ENCODE results near the gene RSPH3. TPM values are rescaled to one million over a fixed set of nuclear protein-coding genes. Genes with fewer than 3 reads are reported as not detected.

Gene RSPH3, protein sequence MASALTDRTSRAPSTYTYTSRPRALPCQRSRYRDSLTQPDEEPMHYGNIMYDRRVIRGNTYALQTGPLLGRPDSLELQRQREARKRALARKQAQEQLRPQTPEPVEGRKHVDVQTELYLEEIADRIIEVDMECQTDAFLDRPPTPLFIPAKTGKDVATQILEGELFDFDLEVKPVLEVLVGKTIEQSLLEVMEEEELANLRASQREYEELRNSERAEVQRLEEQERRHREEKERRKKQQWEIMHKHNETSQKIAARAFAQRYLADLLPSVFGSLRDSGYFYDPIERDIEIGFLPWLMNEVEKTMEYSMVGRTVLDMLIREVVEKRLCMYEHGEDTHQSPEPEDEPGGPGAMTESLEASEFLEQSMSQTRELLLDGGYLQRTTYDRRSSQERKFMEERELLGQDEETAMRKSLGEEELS
- polyA plus RNA-seq (2011; rRNA removed) (1.6 and 2.0 TPM in 2 replicates), polyA minus RNA-seq (2011; rRNA and poly(A)+ RNA removed) (1.9 and 4.3 TPM in 2 replicates)

DNA sequence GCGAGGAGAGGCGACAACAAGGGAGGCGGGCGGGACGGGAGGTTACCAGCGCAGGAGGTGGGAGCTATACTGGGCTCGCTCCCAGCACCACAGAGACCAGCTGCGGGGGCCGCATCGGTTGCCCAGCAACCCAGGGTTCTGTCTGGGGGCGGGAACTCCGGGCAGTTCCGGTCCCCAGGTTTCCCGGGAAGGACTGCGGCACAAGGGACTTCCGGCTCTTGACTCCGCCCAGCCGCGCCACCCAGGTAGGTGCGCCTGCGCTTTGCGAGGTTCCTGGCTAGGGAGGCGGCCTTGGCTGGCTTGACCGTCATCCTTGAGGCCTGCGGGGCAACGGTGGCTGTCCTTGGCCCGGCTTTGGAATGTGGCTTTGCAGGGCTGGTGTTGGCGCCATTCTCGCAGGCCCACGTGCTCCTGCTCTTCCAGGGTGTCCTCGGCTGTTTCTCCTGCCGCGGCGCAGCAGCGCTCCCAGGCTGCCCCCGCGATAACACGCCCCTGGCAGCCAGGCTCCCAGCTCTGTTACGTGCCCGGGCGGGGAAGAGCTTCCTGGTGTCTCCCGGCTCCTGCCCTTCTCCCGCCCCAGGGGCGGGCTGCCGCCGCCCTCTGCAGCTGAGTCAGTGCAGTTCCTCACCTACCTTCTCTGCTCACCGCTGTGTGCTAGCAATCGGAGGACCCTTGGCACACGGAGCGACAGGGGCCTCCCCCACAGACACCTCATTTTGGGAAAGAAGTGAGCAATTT is at the start of gene RSPH3:
Gene RSPH3 (minus strand): TSS at position 537 of the 738 bp plus-strand sequence. CDS start 652 bp downstream, outside the sequence.
- Histone ChIP-seq H3K4me3 (ENCODE audit: low read depth, low read length) (peak within 1 kb of the TSS; percentile 95), H3K27me3 (ENCODE audit: control insufficient read depth, insufficient read depth, low read length) (no peaks in the 10 kb centered on the region), H3K9me3 (ENCODE audit: control insufficient read depth, insufficient read depth, low read length) (peaks cover 10% of the 10 kb centered on the region; the same call in 1 of the 2 replicates), H3K27ac (ENCODE audit: low read depth, low read length) (peak within 1 kb of the TSS; percentile 82)
- ChIA-PET POLR2A (interaction anchor here (1.3 kb wide), 1 partner anchor 130 kb away, joined by 3 read pairs; no protein-coding TSS in a partner anchor), CTCF (interaction anchor here (0.6 to 2.4 kb wide), 9 partner anchors 9 to 207 kb away, joined by 3 to 9 read pairs (median 4); no protein-coding TSS in a partner anchor)
- peak; percentile 72 for DNase-seq (ENCODE audit: low read depth, low spot score)
- no peak for TF ChIP-seq CTCF (IDR thresholded peaks at IDR 0.05; ENCODE audit: low read depth, low read length)

- DNase-seq (ENCODE audit: low read depth, low spot score): no peak
- Histone ChIP-seq H3K4me3 (ENCODE audit: low read depth, low read length) (no peak overlapping the region), H3K9me3 (ENCODE audit: control insufficient read depth, insufficient read depth, low read length) (no peaks in the 10 kb centered on the region), H3K27me3 (ENCODE audit: control insufficient read depth, insufficient read depth, low read length) (no peaks in the 10 kb centered on the region), H3K27ac (ENCODE audit: low read depth, low read length) (no peak overlapping the region)
- POLR2A ChIA-PET: no interaction called here
- no peak for TF ChIP-seq CTCF (IDR thresholded peaks at IDR 0.05; ENCODE audit: low read depth, low read length)
- CTCF ChIA-PET: no interaction called here
These were observed 48.1 kb upstream of the RSPH3 start for GRCh38 chr6:159047891-159048685.

DNA sequence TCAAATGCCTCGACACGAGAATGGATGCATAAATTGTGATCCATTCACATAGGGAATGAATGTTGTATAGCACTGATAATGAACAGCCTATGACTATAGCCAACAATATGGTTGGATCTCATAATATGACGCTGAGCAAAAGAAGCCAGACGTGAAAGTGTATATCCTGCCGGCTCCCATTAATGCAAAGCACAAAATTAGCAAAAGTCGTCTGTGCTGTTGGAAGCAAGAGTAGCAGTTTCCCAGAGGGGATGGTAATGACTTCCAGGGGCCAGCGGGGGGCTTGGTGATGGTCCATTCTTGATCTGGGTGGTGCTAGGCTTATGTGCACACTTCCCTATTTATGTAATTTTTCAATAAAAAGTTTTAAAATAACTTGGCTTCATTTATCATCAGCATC is 45.8 kb upstream of the RSPH3 start:
- POLR2A ChIA-PET: no interaction called here
- no peak for TF ChIP-seq CTCF (IDR thresholded peaks at IDR 0.05; ENCODE audit: low read depth, low read length)
- CTCF ChIA-PET: interaction anchor here (2.7 kb wide), 1 partner anchor 59 kb away, joined by 19 read pairs; no protein-coding TSS in a partner anchor
- H3K4me3 ChIP-seq (ENCODE audit: low read depth, low read length): no peak overlapping the region
- no peak for DNase-seq (ENCODE audit: low read depth, low spot score)
- no peak overlapping the region for H3K27ac ChIP-seq (ENCODE audit: low read depth, low read length)
- peaks cover 5% of the 10 kb centered on the region for H3K27me3 ChIP-seq (ENCODE audit: control insufficient read depth, insufficient read depth, low read length)
- no peaks in the 10 kb centered on the region for H3K9me3 ChIP-seq (ENCODE audit: control insufficient read depth, insufficient read depth, low read length)

DNA sequence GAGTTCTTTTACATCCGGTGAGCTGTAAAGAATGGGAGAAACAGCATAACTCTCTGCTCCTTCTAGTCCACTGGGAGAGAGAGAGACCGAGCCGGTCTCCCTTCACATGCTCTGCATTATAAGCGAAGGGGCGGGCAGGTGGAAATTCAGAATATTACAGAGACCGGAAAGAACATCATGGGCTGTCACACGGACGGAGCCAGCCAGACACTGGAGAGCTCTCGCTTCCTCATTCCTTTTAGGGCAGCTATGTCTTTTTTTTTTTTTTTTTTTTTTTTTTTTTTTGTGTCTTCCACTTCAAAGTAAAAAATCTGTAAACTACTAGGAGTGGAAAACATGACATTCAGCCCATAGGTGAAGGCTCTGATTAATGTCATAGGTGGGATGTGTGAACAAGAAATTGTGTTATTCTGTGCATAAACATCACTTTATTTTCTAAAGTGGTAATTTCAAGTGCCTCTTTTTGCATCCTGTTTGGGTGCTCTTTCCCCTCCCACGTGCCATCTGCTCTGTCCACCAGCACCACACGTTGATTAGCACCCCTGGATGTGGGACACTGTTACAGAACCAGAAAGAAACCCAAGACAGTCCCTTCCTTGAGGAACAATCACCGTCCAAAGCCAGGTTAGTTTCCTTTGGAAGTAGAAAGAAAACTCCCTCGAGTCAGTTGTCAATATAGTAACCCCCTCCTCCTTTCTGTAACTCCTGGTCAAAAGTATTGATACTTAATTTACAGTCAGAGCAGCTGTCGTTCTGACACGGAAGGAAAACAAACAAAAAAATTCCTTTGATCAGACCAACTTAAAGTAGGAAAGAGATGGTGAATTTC is 45.1 kb upstream of the RSPH3 start, which contains the start of gene TAGAP:
Gene TAGAP (minus strand): TSS at position 93 of the 829 bp plus-strand sequence. CDS start 845 bp downstream, outside the sequence.
- CTCF ChIA-PET: interaction anchor here (1.6 to 2.7 kb wide), 2 partner anchors 59 to 90 kb away, joined by 11 to 19 read pairs; no protein-coding TSS in a partner anchor
- peaks cover 11% of the 10 kb centered on the region for H3K27me3 ChIP-seq (ENCODE audit: control insufficient read depth, insufficient read depth, low read length)
- no peak for DNase-seq (ENCODE audit: low read depth, low spot score)
- no peak within 1 kb of the TSS for H3K4me3 ChIP-seq (ENCODE audit: low read depth, low read length)
- H3K9me3 ChIP-seq (ENCODE audit: control insufficient read depth, insufficient read depth, low read length): no peaks in the 10 kb centered on the region
- no peak within 1 kb of the TSS for H3K27ac ChIP-seq (ENCODE audit: low read depth, low read length)
- POLR2A ChIA-PET: no interaction called here
- no peak for TF ChIP-seq CTCF (IDR thresholded peaks at IDR 0.05; ENCODE audit: low read depth, low read length)

Data from AG04450 (cell line).